CD4-positive, CD25-positive, alpha-beta regulatory T cell (primary cell): ENCODE data around the gene CD68. TPM values are rescaled to one million over a fixed set of nuclear protein-coding genes. Genes with fewer than 3 reads are reported as not detected.
"Not testable (repeated sequence)": the region's sequence is repeated elsewhere in the genome, so short reads cannot be mapped to it uniquely, and the experiment has no call there.

Experiments used
- ATAC-seq, 2 donors: fragments of 150-1000 bp; cut with Tn5 transposase; one replicate each; pipeline ENCODE4 v1.10.0; 2021; ENCODE audit warnings: low read depth in 2 of 2, moderate number of reproducible peaks in 2 of 2, moderate library complexity in 1 of 2
- DNase-seq, 3 donors: peaks; one replicate each; pipeline versions ENCODE4 v3.0.0 to v3.0.0-alpha.2; 2012 to 2022; ENCODE audit warnings: mixed read lengths in 1 of 3
- H3K27ac ChIP-seq: one replicate; pipeline ENCODE4 v1.7.0; 2013; ENCODE audit warnings: mild to moderate bottlenecking, low read length; ENCODE audit not compliant: insufficient read depth, poor library complexity, severe bottlenecking
- H3K27me3 ChIP-seq: one replicate; pipeline ENCODE4 v1.7.0; 2013; ENCODE audit warnings: low read length; ENCODE audit not compliant: control insufficient read depth, insufficient read depth
- H3K36me3 ChIP-seq: one replicate; pipeline ENCODE4 v1.7.0; 2013; ENCODE audit warnings: mild to moderate bottlenecking, low read length, moderate library complexity; ENCODE audit not compliant: control insufficient read depth, insufficient read depth
- H3K4me1 ChIP-seq: 2 replicates; pipeline ENCODE4 v1.7.0; 2013; ENCODE audit warnings: mild to moderate bottlenecking, low read length; ENCODE audit not compliant: insufficient read depth, control insufficient read depth, poor library complexity, severe bottlenecking
- H3K4me3 ChIP-seq: one replicate; pipeline ENCODE4 v1.7.0; 2013; ENCODE audit warnings: low read depth, mild to moderate bottlenecking, low read length, moderate library complexity
- H3K9me3 ChIP-seq, 2 experiments: 1 replicate in 1 of 2; 2 replicates in 1 of 2; pipeline ENCODE4 v1.7.0; 2013; ENCODE audit warnings: low read length in 2 of 2, mild to moderate bottlenecking in 1 of 2, moderate library complexity in 1 of 2; ENCODE audit not compliant: control insufficient read depth in 2 of 2
- H3K27ac Mint-ChIP-seq, 3 donors: one replicate each; pipeline ENCODE4 v1.8.0; 2020 to 2022; ENCODE audit warnings: mild to moderate bottlenecking in 3 of 3, mixed read lengths in 3 of 3, moderate library complexity in 2 of 3
- H3K27me3 Mint-ChIP-seq: one replicate; pipeline ENCODE4 v1.8.0; 2022; ENCODE audit warnings: mild to moderate bottlenecking, mixed read lengths
- H3K36me3 Mint-ChIP-seq: one replicate; pipeline ENCODE4 v1.8.0; 2020; ENCODE audit warnings: mixed read lengths
- H3K4me1 Mint-ChIP-seq, 4 donors: one replicate each; pipeline ENCODE4 v1.8.0; 2020 to 2022; ENCODE audit warnings: mixed read lengths in 4 of 4, mild to moderate bottlenecking in 1 of 4
- H3K4me3 Mint-ChIP-seq, 4 donors: one replicate each; pipeline ENCODE4 v1.8.0; 2020 to 2022; ENCODE audit warnings: mild to moderate bottlenecking in 4 of 4, mixed read lengths in 4 of 4, moderate library complexity in 3 of 4
- H3K9me3 Mint-ChIP-seq, 7 donors: one replicate each; pipeline ENCODE4 v1.8.0; 2020 to 2022; ENCODE audit warnings: mixed read lengths in 7 of 7, mild to moderate bottlenecking in 3 of 7, moderate library complexity in 2 of 7
- polyA plus RNA-seq, 4 donors: library from polyadenylated mRNA; unstranded; fragments of 300-500 nt; fragmentation: Illumina TruSeq; gene quantifications; one replicate each; pipeline ENCODE4 v1.2.3, GENCODE V29; 2021
- total RNA-seq: library from RNA; stranded (reverse); gene quantifications from one replicate; pipeline ENCODE4 v1.2.3, GENCODE V29; 2022

The CD68 gene
- total and polyA plus RNA-seq, 5 donors from 2014 or later, result 0.25 to 1.2 (median 0.77) TPM; not detected in 1

GRCh38 chr17:7591596-7591995 lies 12.2 kb downstream of the CD68 start:
- Mint-ChIP-seq H3K27ac (no peak overlapping the region), H3K4me3 (no peak overlapping the region), H3K36me3 (peaks cover 37% of the 10 kb centered on the region), H3K27me3 (no peaks in the 10 kb centered on the region), H3K4me1 (peaks cover 0 to 9% (median 0%) of the 10 kb centered on the region in 4 donors), H3K9me3 (no peaks in the 10 kb centered on the region)
- Histone ChIP-seq H3K4me1 (peaks cover 3% of the 10 kb centered on the region), H3K36me3 (peaks cover 60% of the 10 kb centered on the region), H3K27ac (no peak overlapping the region), H3K4me3 (no peak overlapping the region), H3K27me3 (no peaks in the 10 kb centered on the region), H3K9me3 (no peaks in the 10 kb centered on the region)
- DNase-seq (no peak), ATAC-seq (no peak)

- Histone ChIP-seq H3K9me3 (no peaks in the 10 kb centered on the region), H3K4me3 (no peak overlapping the region), H3K27me3 (no peaks in the 10 kb centered on the region), H3K27ac (no peak overlapping the region), H3K4me1 (peaks cover 3% of the 10 kb centered on the region), H3K36me3 (peaks cover 57% of the 10 kb centered on the region)
- Mint-ChIP-seq H3K4me3 (no peak overlapping the region), H3K9me3 (no peaks in the 10 kb centered on the region), H3K36me3 (peaks cover 37% of the 10 kb centered on the region), H3K27ac (no peak overlapping the region), H3K27me3 (no peaks in the 10 kb centered on the region), H3K4me1 (peaks cover 0 to 6% (median under 1%) of the 10 kb centered on the region in 4 donors)
- no peak for ATAC-seq
- no peak for DNase-seq
Measured at GRCh38 chr17:7592422-7593021, 13.1 kb downstream of the CD68 start.

- peak overlapping the region in 1 of 3 donors; percentile 55 for H3K27ac Mint-ChIP-seq
Measured at GRCh38 chr17:7593296-7593695, 13.9 kb downstream of the CD68 start.

GRCh38 chr17:7597561-7597960 lies 18.1 kb downstream of the CD68 start:
- not testable (repeated sequence) for H3K27ac Mint-ChIP-seq, DNase-seq, ATAC-seq, H3K4me3 ChIP-seq, H3K4me1 Mint-ChIP-seq, H3K4me3 Mint-ChIP-seq, H3K4me1 ChIP-seq, H3K27me3 Mint-ChIP-seq, H3K27ac ChIP-seq, H3K9me3 Mint-ChIP-seq, H3K9me3 ChIP-seq, H3K27me3 ChIP-seq
- H3K36me3 ChIP-seq, result peaks cover 71% of the 10 kb centered on the region
- H3K36me3 Mint-ChIP-seq, result peaks cover 45% of the 10 kb centered on the region

More at GRCh38 chr17:7593296-7593695, 13.9 kb downstream of the CD68 start:
- H3K27ac ChIP-seq, result no peak overlapping the region
- peaks cover 52% of the 10 kb centered on the region for H3K36me3 ChIP-seq
- H3K4me1 ChIP-seq, result peaks cover 3% of the 10 kb centered on the region
- no peak for ATAC-seq
- H3K27me3 ChIP-seq, result no peaks in the 10 kb centered on the region
- no peaks in the 10 kb centered on the region for H3K27me3 Mint-ChIP-seq
- no peaks in the 10 kb centered on the region for H3K9me3 Mint-ChIP-seq
- no peak for DNase-seq
- peaks cover 0 to 6% (median under 1%) of the 10 kb centered on the region in 4 donors for H3K4me1 Mint-ChIP-seq
- peaks cover 35% of the 10 kb centered on the region for H3K36me3 Mint-ChIP-seq
- no peak overlapping the region for H3K4me3 ChIP-seq
- H3K4me3 Mint-ChIP-seq, result no peak overlapping the region
- H3K9me3 ChIP-seq, result no peaks in the 10 kb centered on the region

GRCh38 chr17:7606280-7606679 lies 26.8 kb downstream of the CD68 start:
- no peak overlapping the region for H3K4me3 Mint-ChIP-seq

GRCh38 chr17:7610641-7611040 lies 31.2 kb downstream of the CD68 start:
- peaks cover 29% of the 10 kb centered on the region for H3K4me1 ChIP-seq
- H3K4me3 ChIP-seq, result no peak overlapping the region
- no peaks in the 10 kb centered on the region for H3K27me3 ChIP-seq
- ATAC-seq (no peak), DNase-seq (no peak)
- H3K27ac ChIP-seq, result no peak overlapping the region
- no peaks in the 10 kb centered on the region for H3K9me3 Mint-ChIP-seq
- no peak overlapping the region for H3K27ac Mint-ChIP-seq
- no peaks in the 10 kb centered on the region for H3K27me3 Mint-ChIP-seq
- peaks cover 16% of the 10 kb centered on the region for H3K36me3 Mint-ChIP-seq
- peak overlapping the region in 1 of 4 donors; percentile 83 for H3K4me3 Mint-ChIP-seq
- peaks cover 24 to 59% (median 45%) of the 10 kb centered on the region in 4 donors for H3K4me1 Mint-ChIP-seq
- peaks cover 6% of the 10 kb centered on the region for H3K36me3 ChIP-seq
- H3K9me3 ChIP-seq, result no peaks in the 10 kb centered on the region

More at GRCh38 chr17:7606280-7606679, 26.8 kb downstream of the CD68 start:
- Histone ChIP-seq H3K27me3 (no peaks in the 10 kb centered on the region), H3K4me1 (peaks cover 3% of the 10 kb centered on the region), H3K4me3 (no peak overlapping the region), H3K27ac (no peak overlapping the region), H3K9me3 (no peaks in the 10 kb centered on the region), H3K36me3 (peaks cover 36% of the 10 kb centered on the region)
- H3K4me1 Mint-ChIP-seq, result peaks cover 10 to 26% (median 20%) of the 10 kb centered on the region in 4 donors
- H3K9me3 Mint-ChIP-seq, result no peaks in the 10 kb centered on the region
- ATAC-seq (no peak), DNase-seq (no peak)
- H3K27me3 Mint-ChIP-seq, result no peaks in the 10 kb centered on the region
- H3K36me3 Mint-ChIP-seq, result peaks cover 36% of the 10 kb centered on the region
- H3K27ac Mint-ChIP-seq, result no peak overlapping the region

- H3K9me3 Mint-ChIP-seq, result no peaks in the 10 kb centered on the region
- peak overlapping the region in 1 of 3 donors; percentile 45 for H3K27ac Mint-ChIP-seq
- DNase-seq, result no peak
- Histone ChIP-seq H3K27ac (no peak overlapping the region), H3K4me1 (peaks cover 29% of the 10 kb centered on the region), H3K4me3 (peak overlapping the region; percentile 14), H3K27me3 (no peaks in the 10 kb centered on the region), H3K36me3 (no peaks in the 10 kb centered on the region), H3K9me3 (no peaks in the 10 kb centered on the region)
- no peak for ATAC-seq
- H3K4me1 Mint-ChIP-seq, result peaks cover 21 to 59% (median 41%) of the 10 kb centered on the region in 4 donors
- peaks cover 7% of the 10 kb centered on the region for H3K36me3 Mint-ChIP-seq
- peak overlapping the region; percentile 69 to 93 (median 88) for H3K4me3 Mint-ChIP-seq
- H3K27me3 Mint-ChIP-seq, result no peaks in the 10 kb centered on the region
Measured at GRCh38 chr17:7611635-7612293, 32.3 kb downstream of the CD68 start.

GRCh38 chr17:7612294-7612640 lies 32.8 kb downstream of the CD68 start:
- Histone ChIP-seq H3K27me3 (no peaks in the 10 kb centered on the region), H3K9me3 (no peaks in the 10 kb centered on the region), H3K4me1 (peaks cover 29% of the 10 kb centered on the region), H3K36me3 (no peaks in the 10 kb centered on the region), H3K4me3 (peak overlapping the region; percentile 38), H3K27ac (no peak overlapping the region)
- H3K9me3 Mint-ChIP-seq, result no peaks in the 10 kb centered on the region
- peaks cover 7% of the 10 kb centered on the region for H3K36me3 Mint-ChIP-seq
- DNase-seq, result no peak
- H3K27me3 Mint-ChIP-seq, result no peaks in the 10 kb centered on the region
- H3K4me1 Mint-ChIP-seq, result peaks cover 21 to 59% (median 41%) of the 10 kb centered on the region in 4 donors
- ATAC-seq, result no peak
- H3K27ac Mint-ChIP-seq, result peak overlapping the region in 2 of 3 donors; percentile 45 to 57
- peak overlapping the region; percentile 84 to 94 (median 92) for H3K4me3 Mint-ChIP-seq
